Fibroblast of lung (primary cell): ENCODE results near the gene GRAMD2A.

Source experiments
- EZH2 ChIP-seq: IDR thresholded peaks from 2 replicates; pipeline ENCODE4 v1.5.1; 2012; ENCODE audit warnings: low read length, control low read depth, mild to moderate bottlenecking; ENCODE audit errors: missing control alignments
- TF ChIP-seq, protein P1 (sequence below), 2 donors: IDR thresholded peaks in 1 of 2; conservative IDR thresholded peaks in 1 of 2; 1 replicate in 1 of 2; 2 replicates in 1 of 2; pipeline ENCODE4 v1.5.1; 2011 to 2012; ENCODE audit warnings: low read length in 2 of 2, control low read depth in 1 of 2, inconsistent platforms in 1 of 2, low read depth in 1 of 2, mild to moderate bottlenecking in 1 of 2

- TF ChIP-seq EZH2, result no peak
- TF ChIP-seq, protein P1, sequence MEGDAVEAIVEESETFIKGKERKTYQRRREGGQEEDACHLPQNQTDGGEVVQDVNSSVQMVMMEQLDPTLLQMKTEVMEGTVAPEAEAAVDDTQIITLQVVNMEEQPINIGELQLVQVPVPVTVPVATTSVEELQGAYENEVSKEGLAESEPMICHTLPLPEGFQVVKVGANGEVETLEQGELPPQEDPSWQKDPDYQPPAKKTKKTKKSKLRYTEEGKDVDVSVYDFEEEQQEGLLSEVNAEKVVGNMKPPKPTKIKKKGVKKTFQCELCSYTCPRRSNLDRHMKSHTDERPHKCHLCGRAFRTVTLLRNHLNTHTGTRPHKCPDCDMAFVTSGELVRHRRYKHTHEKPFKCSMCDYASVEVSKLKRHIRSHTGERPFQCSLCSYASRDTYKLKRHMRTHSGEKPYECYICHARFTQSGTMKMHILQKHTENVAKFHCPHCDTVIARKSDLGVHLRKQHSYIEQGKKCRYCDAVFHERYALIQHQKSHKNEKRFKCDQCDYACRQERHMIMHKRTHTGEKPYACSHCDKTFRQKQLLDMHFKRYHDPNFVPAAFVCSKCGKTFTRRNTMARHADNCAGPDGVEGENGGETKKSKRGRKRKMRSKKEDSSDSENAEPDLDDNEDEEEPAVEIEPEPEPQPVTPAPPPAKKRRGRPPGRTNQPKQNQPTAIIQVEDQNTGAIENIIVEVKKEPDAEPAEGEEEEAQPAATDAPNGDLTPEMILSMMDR (conservative IDR thresholded peaks at IDR 0.05 in 1 of 2, IDR thresholded peaks at IDR 0.05 in 1 of 2; ENCODE audit: low read depth in 1 of 2, low read length in 2 of 2), result no peak
Observed at GRCh38 chr15:72233769-72234168, 36.2 kb upstream of the GRAMD2A start.
